Osteocyte (in vitro differentiated cells): ENCODE measurements around the gene RAD21L1. TPM values are rescaled to one million over a fixed set of nuclear protein-coding genes. Genes with fewer than 3 reads are reported as not detected.

Experiments
- DNase-seq: peaks from one replicate; pipeline ENCODE4 v3.0.0; 2021; ENCODE audit warnings: mixed read lengths; ENCODE audit not compliant: unreplicated experiment; ENCODE audit errors: extremely low spot score
- H3K27ac Mint-ChIP-seq: one replicate; pipeline ENCODE4 v1.8.0; 2021; ENCODE audit warnings: mild to moderate bottlenecking, mixed read lengths; ENCODE audit not compliant: unreplicated experiment
- H3K27me3 Mint-ChIP-seq: one replicate; pipeline ENCODE4 v1.8.0; 2021; ENCODE audit warnings: mixed read lengths; ENCODE audit not compliant: unreplicated experiment
- H3K36me3 Mint-ChIP-seq: one replicate; pipeline ENCODE4 v1.8.0; 2021; ENCODE audit warnings: mixed read lengths; ENCODE audit not compliant: unreplicated experiment
- H3K4me1 Mint-ChIP-seq: one replicate; pipeline ENCODE4 v1.8.0; 2021; ENCODE audit warnings: mixed read lengths; ENCODE audit not compliant: unreplicated experiment
- H3K4me3 Mint-ChIP-seq: one replicate; pipeline ENCODE4 v1.8.0; 2021; ENCODE audit warnings: mild to moderate bottlenecking, moderate library complexity, mixed read lengths; ENCODE audit not compliant: unreplicated experiment
- H3K9me3 Mint-ChIP-seq: one replicate; pipeline ENCODE4 v1.8.0; 2021; ENCODE audit warnings: mixed read lengths; ENCODE audit not compliant: unreplicated experiment
- total RNA-seq: library from RNA; stranded (reverse); gene quantifications from 2 replicates; pipeline ENCODE4 v1.2.1, GENCODE V29; 2021
- TF ChIP-seq, protein P1 (sequence below): fragments of 200-600 bp; sonication (generic); IDR thresholded peaks from 2 replicates; pipeline ENCODE4 v1.5.0; 2021; ENCODE audit warnings: antibody characterized with exemption, mild to moderate bottlenecking, moderate library complexity

The RAD21L1 gene
- total RNA-seq, 1 donor from 2014 or later: not detected

DNA sequence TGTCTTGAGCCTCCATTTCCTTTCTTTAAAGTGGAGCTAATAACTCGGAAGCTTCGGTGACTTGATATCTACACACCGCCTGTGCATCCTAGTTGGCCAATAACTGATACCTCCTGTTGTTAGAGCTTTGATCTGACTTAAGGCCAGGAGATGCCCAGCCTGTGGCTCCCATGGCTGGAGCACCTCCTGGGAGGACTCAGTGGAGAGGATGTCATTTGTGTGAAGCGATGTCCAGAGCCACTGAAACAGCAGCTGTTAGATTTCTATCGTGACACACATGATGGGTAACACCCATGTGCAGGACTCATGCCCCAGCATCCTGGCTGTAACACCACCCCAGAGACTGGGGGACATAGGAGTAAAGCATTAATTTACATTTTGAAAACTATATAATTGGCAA is 72.3 kb downstream of the RAD21L1 start:
- no peaks in the 10 kb centered on the region for H3K27me3 Mint-ChIP-seq
- no peak overlapping the region for H3K27ac Mint-ChIP-seq
- no peaks in the 10 kb centered on the region for H3K9me3 Mint-ChIP-seq
- DNase-seq: no peak
- H3K4me3 Mint-ChIP-seq: no peak overlapping the region
- no peaks in the 10 kb centered on the region for H3K4me1 Mint-ChIP-seq
- TF ChIP-seq, protein P1, sequence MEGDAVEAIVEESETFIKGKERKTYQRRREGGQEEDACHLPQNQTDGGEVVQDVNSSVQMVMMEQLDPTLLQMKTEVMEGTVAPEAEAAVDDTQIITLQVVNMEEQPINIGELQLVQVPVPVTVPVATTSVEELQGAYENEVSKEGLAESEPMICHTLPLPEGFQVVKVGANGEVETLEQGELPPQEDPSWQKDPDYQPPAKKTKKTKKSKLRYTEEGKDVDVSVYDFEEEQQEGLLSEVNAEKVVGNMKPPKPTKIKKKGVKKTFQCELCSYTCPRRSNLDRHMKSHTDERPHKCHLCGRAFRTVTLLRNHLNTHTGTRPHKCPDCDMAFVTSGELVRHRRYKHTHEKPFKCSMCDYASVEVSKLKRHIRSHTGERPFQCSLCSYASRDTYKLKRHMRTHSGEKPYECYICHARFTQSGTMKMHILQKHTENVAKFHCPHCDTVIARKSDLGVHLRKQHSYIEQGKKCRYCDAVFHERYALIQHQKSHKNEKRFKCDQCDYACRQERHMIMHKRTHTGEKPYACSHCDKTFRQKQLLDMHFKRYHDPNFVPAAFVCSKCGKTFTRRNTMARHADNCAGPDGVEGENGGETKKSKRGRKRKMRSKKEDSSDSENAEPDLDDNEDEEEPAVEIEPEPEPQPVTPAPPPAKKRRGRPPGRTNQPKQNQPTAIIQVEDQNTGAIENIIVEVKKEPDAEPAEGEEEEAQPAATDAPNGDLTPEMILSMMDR: no peak
- peaks cover 8% of the 10 kb centered on the region for H3K36me3 Mint-ChIP-seq

DNA sequence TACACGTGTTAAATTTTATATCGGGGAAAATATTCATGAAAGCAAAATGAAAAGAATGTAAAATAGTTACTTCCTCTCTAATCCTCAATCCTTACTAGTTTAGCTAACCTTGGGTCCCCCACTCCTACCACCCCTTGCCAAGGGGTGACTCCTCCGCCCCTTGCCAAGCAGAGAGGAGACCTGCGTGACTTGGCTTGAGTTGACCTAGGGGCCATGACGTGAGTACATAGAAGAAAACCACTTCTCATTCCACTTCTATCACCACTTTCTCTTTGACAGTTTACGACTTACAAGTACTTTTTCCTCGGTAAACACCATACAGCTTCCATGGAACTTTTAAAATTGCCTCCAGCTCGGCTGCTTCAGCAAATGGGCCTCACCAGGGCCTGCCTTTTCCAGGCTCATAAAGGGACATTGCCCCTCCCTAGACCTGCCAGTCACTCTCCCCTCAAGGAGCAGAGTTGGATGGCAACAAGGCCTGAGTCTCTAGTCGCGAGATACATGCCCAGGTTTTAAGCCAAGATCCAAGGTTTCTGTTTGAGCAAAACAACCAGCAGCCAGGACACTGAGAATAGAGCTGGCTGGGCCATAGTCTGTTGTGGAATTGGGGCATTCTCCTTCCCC is 73.2 kb downstream of the RAD21L1 start:
- peaks cover 8% of the 10 kb centered on the region for H3K36me3 Mint-ChIP-seq
- no peaks in the 10 kb centered on the region for H3K27me3 Mint-ChIP-seq
- H3K27ac Mint-ChIP-seq: no peak overlapping the region
- no peak for DNase-seq
- no peak overlapping the region for H3K4me3 Mint-ChIP-seq
- TF ChIP-seq, protein P1: no peak
- H3K9me3 Mint-ChIP-seq: no peaks in the 10 kb centered on the region
- no peaks in the 10 kb centered on the region for H3K4me1 Mint-ChIP-seq

DNA sequence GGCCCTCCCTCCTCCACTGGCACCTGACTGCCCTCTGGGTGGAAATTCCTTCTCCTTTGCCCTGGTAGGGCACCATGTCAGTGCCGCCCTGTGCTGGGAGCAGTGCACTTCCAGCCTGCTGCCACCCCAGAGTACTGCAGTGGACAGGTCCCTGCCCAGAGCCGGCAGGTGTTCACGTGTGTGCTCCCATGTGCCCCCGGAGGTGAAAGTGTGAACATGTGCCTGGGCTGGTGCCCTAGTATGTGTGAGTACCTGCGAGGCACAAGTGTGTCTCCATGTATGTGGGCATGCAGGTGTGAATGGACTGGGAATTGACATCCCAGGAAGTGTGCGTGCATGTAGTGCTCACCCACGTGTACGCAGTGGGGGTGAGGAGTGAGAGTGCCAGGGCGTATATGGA is 73.7 kb downstream of the RAD21L1 start:
- no peaks in the 10 kb centered on the region for H3K9me3 Mint-ChIP-seq

DNA sequence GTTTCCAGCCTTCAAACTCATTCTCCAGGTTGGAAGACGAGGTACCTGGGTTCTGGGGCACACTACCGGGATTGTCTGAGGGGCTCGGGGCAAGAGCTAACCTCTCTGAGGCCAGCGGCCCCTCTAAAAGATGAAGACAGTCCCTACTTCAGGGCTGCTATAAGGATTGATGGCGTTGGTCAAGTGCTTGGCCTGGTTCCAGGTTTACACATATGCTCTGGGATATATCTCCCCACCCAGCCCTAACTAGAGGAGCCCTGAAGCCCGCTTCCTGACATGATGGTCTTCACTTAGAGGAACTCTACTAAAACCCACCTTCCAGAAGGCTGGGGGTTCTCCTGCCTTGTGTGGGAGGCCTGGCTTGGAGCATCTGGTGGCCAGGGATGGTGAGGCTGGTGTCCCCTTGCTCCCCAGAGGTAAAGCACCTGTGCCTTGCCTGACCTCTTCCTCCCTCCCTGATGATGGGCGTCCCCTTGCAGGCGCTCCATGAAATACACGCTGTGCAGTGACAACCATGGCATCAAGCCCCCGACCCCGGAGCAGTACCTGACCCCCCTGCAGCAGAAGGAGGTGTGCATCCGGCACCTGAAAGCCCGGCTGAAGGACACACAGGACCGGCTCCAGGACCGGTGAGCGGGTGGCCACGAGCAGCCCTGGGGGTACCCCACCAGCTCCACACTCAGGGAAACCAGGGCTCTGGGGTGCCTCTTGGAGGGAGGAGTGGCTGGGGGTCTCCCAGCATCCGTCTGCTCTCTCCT is 74.4 kb downstream of the RAD21L1 start:
- peaks cover 14% of the 10 kb centered on the region for H3K36me3 Mint-ChIP-seq
- TF ChIP-seq, protein P1: no peak
- no peak for DNase-seq

More for the DNA sequence above, 73.7 kb downstream of the RAD21L1 start:
- Mint-ChIP-seq H3K4me1 (no peaks in the 10 kb centered on the region), H3K36me3 (peaks cover 9% of the 10 kb centered on the region), H3K27me3 (no peaks in the 10 kb centered on the region), H3K4me3 (no peak overlapping the region), H3K27ac (no peak overlapping the region)
- TF ChIP-seq, protein P1: no peak
- no peak for DNase-seq

DNA sequence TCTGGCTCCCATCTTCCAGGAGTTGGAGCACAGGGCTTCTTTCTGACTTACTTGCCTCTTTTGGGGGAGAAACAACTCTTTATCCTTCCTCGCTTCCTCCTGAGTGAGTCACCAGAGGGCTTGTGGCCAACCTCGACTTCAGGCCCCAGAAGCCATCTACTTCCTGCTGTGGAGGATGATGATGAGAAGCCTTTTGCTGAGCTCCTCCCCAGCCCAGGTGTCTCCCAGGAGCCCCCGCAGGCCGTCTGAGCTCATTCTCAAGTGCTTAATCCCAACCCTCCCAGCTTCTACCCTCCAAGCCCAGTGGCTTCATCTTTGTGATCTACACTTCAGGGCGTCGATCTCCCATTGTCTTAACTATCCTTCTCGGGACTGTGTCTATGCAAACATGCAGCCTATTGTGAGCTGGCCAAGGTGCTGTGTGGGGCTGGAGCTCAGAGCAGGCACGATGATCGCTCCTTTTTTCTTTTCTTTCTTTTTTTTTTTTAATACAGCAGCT is 75.2 kb downstream of the RAD21L1 start:
- peaks cover 17% of the 10 kb centered on the region for H3K36me3 Mint-ChIP-seq
- H3K27ac Mint-ChIP-seq: no peak overlapping the region
- no peaks in the 10 kb centered on the region for H3K27me3 Mint-ChIP-seq
- TF ChIP-seq, protein P1: no peak
- H3K9me3 Mint-ChIP-seq: no peaks in the 10 kb centered on the region
- DNase-seq: no peak
- no peaks in the 10 kb centered on the region for H3K4me1 Mint-ChIP-seq
- H3K4me3 Mint-ChIP-seq: no peak overlapping the region

More for the DNA sequence above, 74.4 kb downstream of the RAD21L1 start:
- H3K27ac Mint-ChIP-seq: no peak overlapping the region
- H3K9me3 Mint-ChIP-seq: no peaks in the 10 kb centered on the region
- no peak overlapping the region for H3K4me3 Mint-ChIP-seq
- no peaks in the 10 kb centered on the region for H3K4me1 Mint-ChIP-seq
- H3K27me3 Mint-ChIP-seq: no peaks in the 10 kb centered on the region
